NT2/D1 (cell line): ENCODE data around the gene B4GALNT1.
A peak's percentile ranks its signal among the peaks of the same experiment; 100 is the strongest.

Experiments used
- DNase-seq: peaks from one replicate; pipeline ENCODE4 v3.0.0-alpha.2; 2011; ENCODE audit warnings: low read depth, low spot score
- H3K27me3 ChIP-seq: 2 replicates; pipeline ENCODE4 v1.6.0; 2011; ENCODE audit warnings: mild to moderate bottlenecking; ENCODE audit not compliant: insufficient read length, insufficient read depth
- H3K36me3 ChIP-seq: 2 replicates; pipeline ENCODE4 v1.6.1; 2011; ENCODE audit warnings: mild to moderate bottlenecking, low read length, mixed read lengths; ENCODE audit not compliant: insufficient read depth, insufficient read length
- H3K4me1 ChIP-seq: 2 replicates; pipeline ENCODE4 v1.5.1; 2011; ENCODE audit not compliant: insufficient read depth, insufficient read length
- H3K4me3 ChIP-seq: 2 replicates; pipeline ENCODE4 v1.5.1; 2011; ENCODE audit warnings: low read depth; ENCODE audit not compliant: insufficient read length
- H3K9ac ChIP-seq: 2 replicates; pipeline ENCODE4 v1.6.0; 2011; ENCODE audit warnings: low read depth; ENCODE audit not compliant: insufficient read length
- H3K9me3 ChIP-seq: 2 replicates; pipeline ENCODE4 v1.5.1; 2011; ENCODE audit warnings: mild to moderate bottlenecking, low read length; ENCODE audit not compliant: insufficient read depth
- SUZ12 ChIP-seq: IDR thresholded peaks from 2 replicates; pipeline ENCODE4 v1.6.1; 2011; ENCODE audit not compliant: insufficient read length, insufficient read depth; ENCODE audit errors: extremely low read depth
- YY1 ChIP-seq: IDR thresholded peaks from 2 replicates; pipeline ENCODE4 v1.6.1; 2011; ENCODE audit not compliant: insufficient read length, insufficient read depth
- ZNF274 ChIP-seq: IDR thresholded peaks from 2 replicates; pipeline ENCODE4 v1.6.1; 2011; ENCODE audit warnings: mild to moderate bottlenecking, low read depth, low read length

Gene B4GALNT1

DNA sequence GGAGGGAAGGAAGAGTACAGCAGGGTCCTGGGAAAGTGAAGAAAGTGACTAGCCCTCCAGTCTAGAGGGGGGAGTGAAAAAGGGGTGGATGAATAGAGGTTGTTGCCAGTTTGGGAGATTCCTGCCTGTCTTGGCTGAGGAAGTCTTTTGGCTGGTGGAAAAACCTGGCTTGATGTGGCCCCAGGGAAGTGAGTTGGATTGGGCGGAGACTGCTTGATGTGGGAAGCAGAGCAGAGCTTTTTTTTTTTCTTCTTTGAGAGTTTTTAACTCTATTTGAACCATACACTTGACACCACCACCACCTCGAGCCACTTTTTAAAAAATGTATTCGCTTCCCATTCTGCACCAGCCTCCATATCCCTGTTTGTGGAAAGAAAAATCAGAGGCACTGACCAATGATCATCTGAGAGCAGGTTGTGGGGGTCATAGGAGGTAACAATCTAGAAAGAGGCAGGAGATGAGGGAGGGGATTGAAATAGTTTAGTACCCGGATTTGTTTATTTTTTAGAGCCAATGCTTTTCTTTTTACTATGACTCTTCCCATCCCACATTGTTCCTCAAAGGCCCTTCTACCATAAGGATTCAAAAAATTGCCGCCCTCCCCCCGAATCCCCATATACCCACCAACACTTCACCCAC, 29.1 kb downstream of the B4GALNT1 start:
- Histone ChIP-seq H3K9ac (peak overlapping the region; percentile 94), H3K36me3 (peaks cover 68% of the 10 kb centered on the region), H3K9me3 (no peaks in the 10 kb centered on the region), H3K27me3 (no peaks in the 10 kb centered on the region), H3K4me1 (peaks cover 7% of the 10 kb centered on the region), H3K4me3 (peak overlapping the region; percentile 86)
- no peak for DNase-seq
- TF ChIP-seq YY1 (no peak), SUZ12 (no peak), ZNF274 (no peak)

- no peak for TF ChIP-seq YY1
- no peak for TF ChIP-seq SUZ12
- no peak for TF ChIP-seq ZNF274
- Histone ChIP-seq H3K36me3 (peaks cover 66% of the 10 kb centered on the region), H3K4me1 (peaks cover 3% of the 10 kb centered on the region), H3K4me3 (no peak overlapping the region), H3K9me3 (no peaks in the 10 kb centered on the region), H3K27me3 (no peaks in the 10 kb centered on the region), H3K9ac (peak overlapping the region; percentile 66)
- DNase-seq: no peak
Measured at GRCh38 chr12:57603324-57603723, 29.7 kb downstream of the B4GALNT1 start.

DNA sequence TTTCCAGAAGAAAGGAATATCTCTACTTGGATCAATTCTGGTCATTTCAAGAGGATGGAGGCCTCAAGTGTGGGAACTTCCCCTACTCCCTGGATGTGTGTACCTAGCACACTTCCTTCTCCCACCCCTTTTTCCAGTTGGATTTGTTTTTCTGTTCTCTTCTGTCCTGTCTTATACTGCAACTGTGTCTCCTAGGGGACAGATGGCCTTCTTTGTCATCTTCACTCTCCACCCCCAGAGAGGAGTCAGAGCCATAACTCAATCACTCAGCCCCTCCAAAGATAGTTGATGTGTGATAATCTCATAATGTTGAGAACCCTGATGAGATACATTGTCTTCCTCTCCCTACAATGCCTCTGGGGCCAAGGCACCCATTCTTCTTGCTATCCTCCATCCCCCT, 30.5 kb downstream of the B4GALNT1 start:
- no peaks in the 10 kb centered on the region for H3K27me3 ChIP-seq
- peaks cover 66% of the 10 kb centered on the region for H3K36me3 ChIP-seq
- H3K4me3 ChIP-seq: no peak overlapping the region
- no peak for DNase-seq
- no peak for TF ChIP-seq ZNF274
- TF ChIP-seq SUZ12: no peak
- TF ChIP-seq YY1: no peak
- no peaks in the 10 kb centered on the region for H3K9me3 ChIP-seq
- H3K4me1 ChIP-seq: peaks cover 3% of the 10 kb centered on the region
- no peak overlapping the region for H3K9ac ChIP-seq

DNA sequence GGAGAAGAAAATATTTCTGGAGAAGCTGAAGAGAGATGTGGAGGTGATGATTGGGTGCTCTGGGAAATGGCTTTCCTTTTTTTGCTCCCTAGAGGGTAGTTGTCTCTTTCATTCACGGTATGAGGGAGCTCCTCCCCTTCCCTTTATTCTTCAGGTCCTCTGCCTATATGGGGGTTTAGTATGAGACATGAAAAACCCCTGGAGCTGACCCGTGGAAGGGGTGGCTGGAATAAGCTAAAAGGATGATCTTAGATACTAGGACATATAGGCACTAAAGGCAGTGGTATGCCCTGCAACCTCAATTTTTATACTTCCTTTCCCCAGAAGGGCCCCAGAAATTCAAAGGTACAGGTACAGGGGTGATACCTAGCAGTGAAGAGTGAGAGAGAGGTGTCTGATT, 32.6 kb downstream of the B4GALNT1 start:
- no peaks in the 10 kb centered on the region for H3K9me3 ChIP-seq

GRCh38 chr12:57593187-57593586, 39.8 kb downstream of the B4GALNT1 start:
- DNase-seq: no peak
- no peak for TF ChIP-seq SUZ12
- TF ChIP-seq ZNF274: no peak
- no peak for TF ChIP-seq YY1
- Histone ChIP-seq H3K9me3 (no peaks in the 10 kb centered on the region), H3K27me3 (no peaks in the 10 kb centered on the region), H3K9ac (no peak overlapping the region), H3K4me1 (no peaks in the 10 kb centered on the region), H3K4me3 (no peak overlapping the region), H3K36me3 (peaks cover 39% of the 10 kb centered on the region)

More for the DNA sequence above, 32.6 kb downstream of the B4GALNT1 start:
- no peak overlapping the region for H3K9ac ChIP-seq
- peaks cover 71% of the 10 kb centered on the region for H3K36me3 ChIP-seq
- no peaks in the 10 kb centered on the region for H3K27me3 ChIP-seq
- DNase-seq: no peak
- H3K4me3 ChIP-seq: no peak overlapping the region
- H3K4me1 ChIP-seq: peaks cover 3% of the 10 kb centered on the region
- TF ChIP-seq SUZ12 (no peak), ZNF274 (no peak), YY1 (no peak)

- Histone ChIP-seq H3K9ac (no peak overlapping the region), H3K27me3 (no peaks in the 10 kb centered on the region), H3K36me3 (peaks cover 34% of the 10 kb centered on the region), H3K4me1 (no peaks in the 10 kb centered on the region), H3K4me3 (no peak overlapping the region), H3K9me3 (no peaks in the 10 kb centered on the region)
- no peak for DNase-seq
- TF ChIP-seq ZNF274 (no peak), SUZ12 (no peak), YY1 (no peak)
Measured at GRCh38 chr12:57592551-57593165, 40.3 kb downstream of the B4GALNT1 start.

DNA sequence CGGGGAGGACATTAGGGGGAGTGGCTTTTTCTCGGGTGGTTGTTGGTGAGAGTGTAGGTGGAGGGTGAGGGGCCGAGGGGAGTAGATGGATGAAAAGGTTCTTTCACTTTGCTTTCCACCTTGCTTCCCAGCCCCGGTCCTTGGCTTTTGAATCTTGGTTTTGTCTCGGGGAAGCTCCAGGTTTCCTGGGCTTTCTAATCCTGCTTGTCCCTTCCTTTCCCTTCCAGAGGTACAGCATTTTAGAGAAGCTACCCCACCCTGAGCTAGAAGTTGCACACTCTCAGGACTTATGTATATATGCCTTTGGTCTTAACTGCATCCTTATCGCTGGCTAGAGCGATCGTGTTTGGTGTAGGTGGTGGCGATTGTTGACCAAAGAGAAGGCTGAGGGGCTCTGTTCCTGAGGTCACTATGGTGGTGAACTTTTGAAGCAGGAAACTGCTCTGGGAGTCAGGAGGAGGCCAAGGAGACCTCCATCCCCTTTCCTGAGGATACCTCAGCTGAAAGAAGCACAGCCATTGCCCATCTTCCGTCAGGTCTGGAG, 41.1 kb downstream of the B4GALNT1 start:
- Histone ChIP-seq H3K36me3 (peaks cover 28% of the 10 kb centered on the region), H3K27me3 (no peaks in the 10 kb centered on the region), H3K4me1 (no peaks in the 10 kb centered on the region), H3K9me3 (no peaks in the 10 kb centered on the region), H3K9ac (peak overlapping the region; percentile 92), H3K4me3 (peak overlapping the region; percentile 91)
- no peak for DNase-seq
- no peak for TF ChIP-seq ZNF274
- no peak for TF ChIP-seq SUZ12
- no peak for TF ChIP-seq YY1
